Measurements from ENCODE around the gene CDC42EP5. TPM values are rescaled to one million over a fixed set of nuclear protein-coding genes. Genes with fewer than 3 reads are reported as not detected.
"Not testable (repeated sequence)": the region's sequence is repeated elsewhere in the genome, so short reads cannot be mapped to it uniquely, and the experiment has no call there.

The CDC42EP5 gene, protein sequence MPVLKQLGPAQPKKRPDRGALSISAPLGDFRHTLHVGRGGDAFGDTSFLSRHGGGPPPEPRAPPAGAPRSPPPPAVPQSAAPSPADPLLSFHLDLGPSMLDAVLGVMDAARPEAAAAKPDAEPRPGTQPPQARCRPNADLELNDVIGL
- total RNA-seq (2014; rRNA removed; shearing (Covaris generic)), result 85.4 and 87.3 TPM in 2 replicates

DNA sequence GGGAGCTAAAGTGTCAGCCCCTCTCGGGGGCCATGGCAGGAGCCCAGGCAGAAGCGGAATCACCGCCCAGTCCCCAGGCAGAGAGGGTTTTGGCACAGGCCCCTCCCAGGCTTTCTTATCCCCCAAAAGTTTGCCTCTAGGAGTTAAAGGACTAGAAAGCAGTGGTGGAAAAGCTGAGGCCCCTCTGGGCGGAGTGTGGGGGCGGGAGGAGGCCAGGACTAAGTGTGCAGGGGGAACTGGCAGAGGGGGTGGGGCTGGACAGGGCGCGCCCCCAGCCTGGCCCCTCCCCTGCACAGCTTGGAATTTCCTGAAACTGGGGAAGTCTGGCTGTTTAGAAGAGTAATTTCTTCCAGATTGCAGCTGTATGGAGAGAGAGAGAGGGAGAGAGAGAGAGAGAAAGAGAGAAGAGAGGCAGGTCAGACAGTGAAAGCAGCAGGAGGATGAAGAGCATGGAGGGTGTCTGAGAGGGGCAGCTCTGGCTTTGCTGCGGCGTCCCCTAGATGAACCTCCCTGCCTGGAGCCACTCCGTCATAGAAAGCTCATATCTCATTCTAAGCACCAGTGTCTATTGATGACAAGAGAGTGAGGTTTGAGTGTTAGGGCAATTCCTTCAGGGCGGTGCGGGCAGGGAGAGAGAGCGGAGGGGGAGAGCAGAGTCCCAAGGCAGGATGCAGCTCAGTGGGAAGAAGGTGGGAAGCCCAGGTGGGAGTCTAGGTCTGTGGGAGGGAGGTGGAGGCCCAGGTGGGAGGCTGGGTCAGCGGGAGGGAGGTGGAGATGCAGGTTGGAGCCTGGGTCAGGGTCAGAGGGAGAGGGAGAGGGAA, at the start of gene CDC42EP5:
Gene CDC42EP5 (minus strand): TSS at position 226 of the 821 bp plus-strand sequence. CDS start 7,749 bp downstream, outside the sequence.
- DNase-seq (ENCODE audit: low spot score), result peak; percentile 30
- in situ Hi-C loops (cut with HindIII; ENCODE audit: low sequenced_read_pairs), result no loop called here

DNA sequence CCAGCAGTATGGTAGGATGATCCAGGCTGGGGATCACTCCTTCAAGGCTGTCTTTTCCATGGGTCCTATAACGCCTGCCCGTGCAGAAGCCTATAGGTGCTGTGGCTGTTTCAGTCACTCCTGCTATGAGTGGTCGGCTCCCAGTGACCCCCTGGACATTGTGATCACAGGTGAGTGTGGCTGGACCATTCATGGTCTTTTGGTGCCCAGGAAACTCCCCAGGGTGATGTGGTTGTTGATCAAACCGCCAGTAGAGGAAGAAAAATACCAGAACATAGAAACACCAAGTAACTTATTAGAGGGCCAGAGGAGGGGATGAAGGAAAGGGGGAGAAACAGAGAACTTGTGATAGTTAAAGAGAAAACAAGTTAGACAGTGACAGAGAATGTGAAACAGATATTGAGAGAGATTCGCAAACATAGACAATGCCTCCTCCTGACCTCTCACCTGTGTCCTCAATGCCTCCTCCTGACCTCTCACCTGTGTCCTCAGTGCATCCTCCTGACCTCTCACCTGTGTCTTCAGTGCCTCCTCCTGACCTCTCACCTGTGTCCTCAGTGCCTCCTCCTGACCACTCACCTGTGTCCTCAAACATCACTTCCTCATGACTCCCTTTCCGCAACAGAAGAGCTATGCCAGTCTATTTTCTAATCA, 48.9 kb upstream of the CDC42EP5 start:
- in situ Hi-C loops (cut with HindIII; ENCODE audit: low sequenced_read_pairs), result no loop called here
- no peak for DNase-seq (ENCODE audit: low spot score)

GRCh38 chr19:54521022-54521859, 48.1 kb upstream of the CDC42EP5 start:
- in situ Hi-C loops (cut with HindIII; ENCODE audit: low sequenced_read_pairs), result no loop called here
- no peak for DNase-seq (ENCODE audit: low spot score)

- in situ Hi-C loops (cut with HindIII; ENCODE audit: low sequenced_read_pairs), result no loop called here
- no peak for DNase-seq (ENCODE audit: low spot score)
These were observed 45.7 kb upstream of the CDC42EP5 start for GRCh38 chr19:54518844-54519243.

DNA sequence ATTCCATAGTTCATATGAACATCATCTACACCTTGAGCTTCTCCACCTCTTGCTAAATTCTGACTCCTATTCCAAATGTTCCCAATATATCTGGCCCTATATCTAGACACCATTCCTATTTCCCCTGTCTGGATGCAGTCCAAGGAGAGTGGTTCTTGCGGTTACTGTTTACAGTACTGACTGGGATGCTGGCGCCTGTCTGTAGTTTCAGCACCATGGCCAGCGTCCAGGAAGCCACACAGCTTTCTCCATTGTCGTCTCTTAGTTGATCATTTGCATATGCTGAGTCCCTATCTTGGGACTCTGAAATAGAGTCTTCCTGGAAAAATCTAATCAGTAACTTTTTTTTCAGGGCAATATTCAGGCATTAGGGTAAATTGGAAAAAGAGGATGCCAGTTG, 44.4 kb upstream of the CDC42EP5 start:
- no peak for DNase-seq (ENCODE audit: low spot score)
- in situ Hi-C loops (cut with HindIII; ENCODE audit: low sequenced_read_pairs), result no loop called here

GRCh38 chr19:54515156-54515555, 42.1 kb upstream of the CDC42EP5 start:
- no peak for DNase-seq (ENCODE audit: low spot score)
- in situ Hi-C loops (cut with HindIII; ENCODE audit: low sequenced_read_pairs), result no loop called here

- in situ Hi-C loops (cut with HindIII; ENCODE audit: low sequenced_read_pairs); DNase-seq (ENCODE audit: low spot score): not testable (repeated sequence)
These were observed 36.3 kb upstream of the CDC42EP5 start for GRCh38 chr19:54509200-54509940.

DNA sequence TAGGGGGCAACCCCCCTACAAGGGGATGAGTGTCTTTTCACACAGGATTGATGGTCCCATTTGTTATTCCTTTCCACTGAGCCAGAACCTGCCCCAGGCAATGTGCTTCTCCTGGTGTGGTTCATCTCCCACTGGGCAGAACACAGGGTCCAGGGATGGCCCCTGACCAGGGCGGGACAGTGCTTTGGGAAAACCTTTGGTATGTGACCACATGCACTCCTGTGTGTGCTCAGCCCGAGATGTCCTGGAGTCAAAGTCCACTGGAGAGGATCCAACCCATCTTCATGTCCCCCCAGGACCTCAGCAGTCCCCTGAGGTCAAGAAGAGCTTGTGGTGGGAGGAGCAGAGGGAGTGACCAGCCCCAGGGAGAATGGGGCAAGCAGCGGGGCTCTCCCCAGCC, 35.4 kb upstream of the CDC42EP5 start:
- in situ Hi-C loops (cut with HindIII; ENCODE audit: low sequenced_read_pairs); DNase-seq (ENCODE audit: low spot score): not testable (repeated sequence)

DNA sequence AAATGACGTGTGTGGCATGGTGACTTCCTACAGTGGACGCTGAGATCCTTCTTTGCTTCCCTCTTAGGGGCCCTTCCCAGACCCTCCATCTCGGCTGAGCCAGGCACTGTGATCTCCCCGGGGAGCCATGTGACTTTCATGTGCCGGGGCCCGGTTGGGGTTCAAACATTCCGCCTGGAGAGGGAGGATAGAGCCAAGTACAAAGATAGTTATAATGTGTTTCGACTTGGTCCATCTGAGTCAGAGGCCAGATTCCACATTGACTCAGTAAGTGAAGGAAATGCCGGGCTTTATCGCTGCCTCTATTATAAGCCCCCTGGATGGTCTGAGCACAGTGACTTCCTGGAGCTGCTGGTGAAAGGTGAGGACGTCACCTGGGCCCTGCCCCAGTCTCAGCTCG, 34.7 kb upstream of the CDC42EP5 start:
- DNase-seq (ENCODE audit: low spot score), result no peak
- in situ Hi-C loops (cut with HindIII; ENCODE audit: low sequenced_read_pairs), result no loop called here

GRCh38 chr19:54507038-54507717, 34.1 kb upstream of the CDC42EP5 start:
- in situ Hi-C loops (cut with HindIII; ENCODE audit: low sequenced_read_pairs); DNase-seq (ENCODE audit: low spot score): not testable (repeated sequence)

DNA sequence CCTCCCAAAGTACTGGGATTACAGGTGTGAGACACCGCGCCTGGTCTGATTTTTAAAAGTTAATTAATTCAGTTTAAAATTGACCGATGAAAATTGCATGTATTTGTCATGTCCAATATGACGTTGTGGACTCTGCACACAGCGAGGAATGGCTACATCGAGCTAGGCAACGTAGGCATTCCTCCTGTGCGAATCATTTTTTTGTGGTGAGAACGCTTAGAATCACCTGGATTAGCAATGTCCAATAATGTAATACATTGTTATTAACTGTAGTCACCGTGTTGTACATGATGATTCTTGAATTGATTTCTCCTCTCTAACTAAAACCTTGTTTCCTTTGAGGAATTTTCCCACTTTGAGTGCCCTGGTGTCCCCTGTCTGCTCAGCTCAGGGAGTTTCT, 33.0 kb upstream of the CDC42EP5 start:
- in situ Hi-C loops (cut with HindIII; ENCODE audit: low sequenced_read_pairs), result no loop called here
- DNase-seq (ENCODE audit: low spot score), result no peak

- DNase-seq (ENCODE audit: low spot score); in situ Hi-C loops (cut with HindIII; ENCODE audit: low sequenced_read_pairs): not testable (repeated sequence)
These were observed 32.4 kb upstream of the CDC42EP5 start for GRCh38 chr19:54505542-54505941.

- in situ Hi-C loops (cut with HindIII; ENCODE audit: low sequenced_read_pairs), result no loop called here
- DNase-seq (ENCODE audit: low spot score), result no peak
These were observed 29.5 kb upstream of the CDC42EP5 start, which contains the start of gene LAIR2 for GRCh38 chr19:54502518-54503048. LAIR2 (plus strand) TSS chr19:54502831; CDS start chr19:54502919, 88 bp downstream.

DNA sequence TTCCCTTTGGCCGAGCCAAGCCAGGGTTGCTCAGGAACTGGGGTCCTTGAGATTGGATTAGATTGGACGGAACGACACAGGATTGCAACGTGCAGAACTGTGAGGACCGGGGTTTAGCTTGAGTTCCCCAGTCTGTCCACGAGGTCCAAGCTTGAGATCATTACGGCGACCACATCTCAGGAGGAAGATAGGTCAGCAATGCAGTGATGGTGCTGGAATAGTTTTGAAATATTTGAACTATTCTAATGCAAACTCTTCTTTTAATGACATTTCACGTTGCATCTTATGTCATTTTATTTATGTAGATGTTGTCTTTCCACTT, 25.3 kb upstream of the CDC42EP5 start:
- DNase-seq (ENCODE audit: low spot score); in situ Hi-C loops (cut with HindIII; ENCODE audit: low sequenced_read_pairs): not testable (repeated sequence)

DNA sequence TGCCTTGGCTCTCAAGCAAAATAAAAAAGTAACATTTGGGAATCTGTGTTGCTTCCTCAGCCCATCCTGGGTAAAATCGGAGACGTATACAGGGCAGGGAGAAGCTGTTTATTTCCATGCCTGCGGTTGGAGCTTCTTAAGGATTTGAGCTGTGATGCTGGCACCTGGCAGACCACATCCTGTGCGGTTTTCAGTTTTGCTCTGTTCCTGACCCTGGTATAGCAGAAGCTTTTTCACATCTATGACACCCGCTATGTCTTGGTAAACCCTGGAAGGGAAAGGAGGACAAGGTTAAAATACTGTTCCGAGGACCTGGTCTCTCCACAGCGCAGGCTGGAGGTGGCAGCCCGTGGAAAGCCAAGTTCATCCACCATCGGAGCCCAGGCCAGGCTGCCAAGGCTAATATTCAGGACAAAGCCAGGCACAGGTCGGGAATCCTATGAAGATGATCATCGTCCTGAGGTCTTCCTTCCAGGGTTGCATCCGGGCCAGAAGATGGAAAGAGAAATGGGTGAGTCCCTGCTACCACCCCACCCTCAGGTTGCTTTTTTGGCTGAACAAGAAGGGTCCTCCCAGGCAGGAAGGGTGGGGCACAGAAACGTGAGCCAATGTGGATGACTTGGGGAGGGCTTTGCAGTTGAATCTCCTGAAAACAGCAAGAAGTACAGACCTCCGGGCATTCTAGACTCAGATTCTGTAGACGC, 24.8 kb upstream of the CDC42EP5 start:
- in situ Hi-C loops (cut with HindIII; ENCODE audit: low sequenced_read_pairs); DNase-seq (ENCODE audit: low spot score): not testable (repeated sequence)

DNA sequence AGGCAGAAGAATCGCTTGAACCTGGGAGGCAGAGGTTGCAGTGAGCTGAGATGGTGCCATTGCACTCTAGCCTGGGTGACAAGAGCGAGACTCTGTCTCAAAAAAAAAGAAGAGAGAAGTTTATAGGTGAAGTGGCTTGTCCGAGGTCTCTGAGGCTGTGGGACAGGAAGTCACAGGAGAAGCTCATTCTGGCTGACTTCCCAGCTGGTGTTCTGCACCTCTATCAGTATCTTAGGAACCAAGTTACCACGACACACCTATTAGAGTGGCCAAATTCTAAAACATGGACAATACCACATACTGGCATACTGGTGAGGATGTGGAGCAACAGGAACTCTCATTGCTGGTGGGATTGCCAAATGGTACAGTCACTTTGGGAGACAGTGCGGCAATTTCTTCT, 22.2 kb upstream of the CDC42EP5 start:
- in situ Hi-C loops (cut with HindIII; ENCODE audit: low sequenced_read_pairs); DNase-seq (ENCODE audit: low spot score): not testable (repeated sequence)

DNA sequence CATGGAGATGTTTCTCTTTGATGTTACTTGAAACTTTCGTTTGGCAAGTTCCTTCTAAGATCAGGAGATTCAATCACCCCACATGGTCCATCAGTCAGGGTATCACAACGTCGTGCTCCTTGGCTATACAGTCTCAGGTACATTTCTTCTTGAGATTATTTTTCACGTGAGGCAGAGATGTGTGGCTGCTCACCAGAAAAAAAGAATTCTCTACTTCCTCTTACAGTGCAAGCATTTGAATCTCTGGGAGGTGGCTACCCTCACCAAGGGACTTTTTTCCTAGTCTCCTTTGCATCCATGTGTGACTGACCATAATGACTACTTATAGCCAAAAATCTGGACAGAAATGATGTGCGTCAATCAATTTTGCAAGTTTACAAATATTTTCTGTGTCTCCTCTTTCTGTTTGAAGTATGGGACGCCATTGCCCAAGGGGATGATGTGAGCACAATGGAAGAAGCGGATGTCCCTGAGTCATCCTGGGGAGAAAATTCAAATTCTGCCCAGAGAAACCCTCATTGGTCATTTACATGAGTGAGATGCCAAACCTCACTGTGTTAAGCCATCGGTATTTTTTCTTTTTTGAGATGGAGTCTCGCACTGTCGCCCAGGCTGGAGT, 21.0 kb upstream of the CDC42EP5 start:
- in situ Hi-C loops (cut with HindIII; ENCODE audit: low sequenced_read_pairs), result no loop called here
- no peak for DNase-seq (ENCODE audit: low spot score)
